GM18505 (cell line): ENCODE measurements around the gene CCP110.

Experiments
- ATAC-seq: cut with Tn5 transposase; IDR thresholded peaks from one replicate; pipeline ENCODE4 v1.9.1; 2021; ENCODE audit not compliant: unreplicated experiment
- POLR2A ChIP-seq: IDR thresholded peaks from 4 replicates; pipeline ENCODE4 v1.6.1; 2011; ENCODE audit warnings: borderline replicate concordance; ENCODE audit not compliant: insufficient read depth, insufficient read length; ENCODE audit errors: extremely low read depth

The CCP110 gene, protein sequence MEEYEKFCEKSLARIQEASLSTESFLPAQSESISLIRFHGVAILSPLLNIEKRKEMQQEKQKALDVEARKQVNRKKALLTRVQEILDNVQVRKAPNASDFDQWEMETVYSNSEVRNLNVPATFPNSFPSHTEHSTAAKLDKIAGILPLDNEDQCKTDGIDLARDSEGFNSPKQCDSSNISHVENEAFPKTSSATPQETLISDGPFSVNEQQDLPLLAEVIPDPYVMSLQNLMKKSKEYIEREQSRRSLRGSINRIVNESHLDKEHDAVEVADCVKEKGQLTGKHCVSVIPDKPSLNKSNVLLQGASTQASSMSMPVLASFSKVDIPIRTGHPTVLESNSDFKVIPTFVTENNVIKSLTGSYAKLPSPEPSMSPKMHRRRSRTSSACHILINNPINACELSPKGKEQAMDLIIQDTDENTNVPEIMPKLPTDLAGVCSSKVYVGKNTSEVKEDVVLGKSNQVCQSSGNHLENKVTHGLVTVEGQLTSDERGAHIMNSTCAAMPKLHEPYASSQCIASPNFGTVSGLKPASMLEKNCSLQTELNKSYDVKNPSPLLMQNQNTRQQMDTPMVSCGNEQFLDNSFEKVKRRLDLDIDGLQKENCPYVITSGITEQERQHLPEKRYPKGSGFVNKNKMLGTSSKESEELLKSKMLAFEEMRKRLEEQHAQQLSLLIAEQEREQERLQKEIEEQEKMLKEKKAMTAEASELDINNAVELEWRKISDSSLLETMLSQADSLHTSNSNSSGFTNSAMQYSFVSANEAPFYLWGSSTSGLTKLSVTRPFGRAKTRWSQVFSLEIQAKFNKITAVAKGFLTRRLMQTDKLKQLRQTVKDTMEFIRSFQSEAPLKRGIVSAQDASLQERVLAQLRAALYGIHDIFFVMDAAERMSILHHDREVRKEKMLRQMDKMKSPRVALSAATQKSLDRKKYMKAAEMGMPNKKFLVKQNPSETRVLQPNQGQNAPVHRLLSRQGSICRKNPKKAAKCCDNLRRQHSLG

DNA sequence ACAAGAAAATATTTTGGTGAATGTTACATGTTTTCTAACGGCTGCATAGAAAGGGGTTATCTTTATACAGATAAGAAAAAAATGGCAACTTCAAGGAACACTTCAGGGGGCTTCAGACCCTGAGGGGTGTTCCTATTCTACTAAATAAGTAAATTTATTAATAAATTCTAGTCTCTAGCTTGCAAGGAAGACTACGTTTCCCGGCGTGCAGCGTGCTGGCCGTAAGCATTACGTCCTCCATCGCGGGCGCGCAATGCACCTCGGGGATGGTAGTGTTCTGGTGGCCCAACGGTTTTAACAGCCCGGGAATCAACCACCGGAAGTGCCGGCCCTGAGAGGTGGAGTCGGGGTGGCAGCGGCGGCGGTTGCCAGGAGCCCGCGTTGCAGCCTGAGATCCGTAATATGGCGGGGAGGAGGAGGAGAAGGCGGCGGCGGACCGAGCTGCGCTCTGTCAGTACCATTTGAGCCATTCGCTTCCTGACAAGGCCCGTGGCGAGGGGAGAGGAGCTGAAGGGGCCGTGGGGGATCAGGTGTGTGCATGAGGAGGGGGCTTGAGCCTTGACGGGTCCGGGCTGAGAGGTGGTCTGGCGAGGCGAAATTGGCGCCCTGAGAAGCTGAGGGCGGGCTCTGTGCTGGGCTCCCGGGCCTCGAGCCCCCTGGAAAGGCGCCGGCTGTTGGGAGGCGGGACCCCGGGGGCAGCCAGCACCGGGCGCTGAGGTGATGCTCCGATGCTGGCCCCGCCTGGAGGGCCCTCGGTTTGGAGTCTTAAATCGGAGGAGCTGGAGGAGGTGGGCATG is at the start of gene CCP110:
Gene CCP110, plus strand, starts transcription at position 384 of the 797 bp plus-strand sequence. CDS start 3,940 bp downstream, outside the sequence.
- peak; percentile 69 for ATAC-seq
- peak; percentile 67 for TF ChIP-seq POLR2A

DNA sequence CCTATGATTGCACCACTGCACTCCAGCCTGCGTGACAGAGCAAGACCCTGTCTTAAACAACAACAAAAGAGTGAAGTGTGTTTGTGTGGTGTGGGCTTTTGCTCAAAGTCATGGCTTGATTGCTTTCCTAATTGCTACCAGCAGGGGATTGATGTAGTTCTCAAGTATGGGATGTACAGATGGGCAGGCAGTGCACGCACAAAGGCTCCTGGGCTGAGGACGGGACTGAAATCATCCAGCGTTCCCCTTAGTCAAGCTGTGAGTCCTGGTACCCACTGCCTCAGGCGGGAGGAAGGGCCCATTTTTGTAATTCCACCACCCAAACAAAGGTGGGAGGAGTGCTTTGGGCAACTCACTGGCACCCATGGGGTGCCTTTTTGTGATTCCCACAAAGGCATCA is 49.1 kb upstream of the CCP110 start:
- ATAC-seq: no peak
- TF ChIP-seq POLR2A: no peak

DNA sequence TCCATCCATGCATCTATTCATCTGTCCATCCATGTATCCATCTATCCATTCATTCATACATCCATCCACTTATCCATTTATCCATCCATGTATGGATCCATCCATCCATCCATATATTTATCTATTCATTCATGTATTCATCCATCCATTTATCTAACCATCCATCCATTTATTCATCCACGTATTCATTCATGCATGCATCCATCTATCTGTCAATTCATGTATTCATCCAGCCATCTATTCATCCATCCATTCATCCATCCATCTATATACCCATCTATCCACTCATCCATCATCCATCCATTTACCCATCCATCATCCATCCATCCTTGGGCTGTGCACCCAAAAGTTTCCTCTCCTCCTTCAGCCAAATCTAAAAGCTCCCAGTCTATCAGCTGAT is 45.2 kb upstream of the CCP110 start:
- no peak for ATAC-seq
- TF ChIP-seq POLR2A: no peak

DNA sequence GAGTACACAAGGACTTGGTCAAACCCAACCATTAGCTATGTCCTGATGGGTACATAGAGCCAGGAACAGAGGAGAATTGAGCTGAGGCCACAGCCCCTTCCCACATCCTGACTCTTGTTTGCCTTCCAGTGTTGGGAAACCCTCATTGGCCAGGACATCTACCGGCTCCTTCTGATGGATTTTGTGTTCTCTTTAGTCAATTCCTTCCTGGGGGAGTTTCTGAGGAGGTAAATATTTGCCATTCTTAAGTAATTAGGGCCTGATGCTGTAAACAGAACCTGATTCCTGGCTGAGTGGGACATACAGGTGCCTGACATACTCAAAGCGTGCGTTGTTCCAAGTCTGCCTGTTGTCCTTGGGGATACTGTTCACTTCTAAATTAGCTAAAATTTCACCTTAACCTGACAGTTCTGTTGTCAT is 44.4 kb upstream of the CCP110 start:
- no peak for ATAC-seq
- no peak for TF ChIP-seq POLR2A

DNA sequence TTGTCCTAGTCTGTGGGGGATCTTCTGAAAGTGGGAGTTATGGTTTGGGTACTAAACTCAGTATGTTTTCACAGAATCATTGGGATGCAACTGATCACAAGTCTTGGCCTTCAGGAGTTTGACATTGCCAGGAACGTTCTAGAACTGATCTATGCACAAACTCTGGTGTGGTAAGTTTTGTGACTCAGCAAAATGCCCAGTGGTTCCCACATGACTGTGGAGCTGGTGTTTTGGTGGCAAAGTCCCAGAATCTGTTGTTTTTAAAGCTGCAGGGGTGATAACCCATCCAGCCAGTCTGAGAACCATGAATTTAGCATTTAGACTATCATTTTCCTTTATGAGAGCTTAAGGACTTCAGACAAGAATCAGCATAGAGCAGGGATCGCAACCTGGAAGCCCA is 42.4 kb upstream of the CCP110 start:
- ATAC-seq: no peak
- no peak for TF ChIP-seq POLR2A

DNA sequence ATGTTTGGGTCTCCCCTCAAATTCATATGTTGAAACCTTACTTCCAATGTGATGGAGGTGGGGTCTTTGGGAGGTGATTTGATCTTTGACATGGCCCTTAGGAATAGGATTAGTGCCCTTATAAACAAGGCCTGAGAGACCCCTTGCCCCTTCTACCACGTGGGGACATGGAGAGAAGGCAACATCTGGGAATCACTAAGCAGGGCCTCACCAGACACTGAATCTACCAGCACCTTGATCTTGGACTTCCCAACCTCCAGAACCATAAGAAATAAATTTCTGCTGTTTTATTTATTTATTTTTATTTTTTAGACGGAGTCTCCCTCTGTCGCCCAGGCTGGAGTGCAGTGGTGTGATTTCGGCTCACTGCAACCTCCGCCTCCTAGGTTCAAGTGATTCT is 42.0 kb upstream of the CCP110 start:
- no peak for TF ChIP-seq POLR2A
- ATAC-seq: no peak

DNA sequence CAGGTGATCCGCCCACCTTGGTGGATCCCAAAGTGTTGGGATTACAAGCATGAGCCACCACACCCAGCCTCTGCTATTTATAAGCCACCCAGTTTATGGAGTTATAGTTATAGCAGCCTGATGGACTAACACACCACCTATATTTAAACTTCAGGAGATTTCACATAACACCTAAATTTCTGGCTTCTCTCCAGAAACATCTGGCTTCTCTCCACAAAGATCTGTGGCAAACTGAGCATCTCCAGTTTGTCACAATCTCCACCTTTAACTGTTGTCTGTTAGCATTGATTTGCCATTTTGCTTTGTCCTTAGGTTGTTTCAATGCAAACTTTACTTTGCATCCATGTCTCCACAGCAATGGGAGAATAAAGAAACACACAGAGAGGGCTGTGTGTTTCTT is 41.5 kb upstream of the CCP110 start:
- no peak for ATAC-seq
- no peak for TF ChIP-seq POLR2A

DNA sequence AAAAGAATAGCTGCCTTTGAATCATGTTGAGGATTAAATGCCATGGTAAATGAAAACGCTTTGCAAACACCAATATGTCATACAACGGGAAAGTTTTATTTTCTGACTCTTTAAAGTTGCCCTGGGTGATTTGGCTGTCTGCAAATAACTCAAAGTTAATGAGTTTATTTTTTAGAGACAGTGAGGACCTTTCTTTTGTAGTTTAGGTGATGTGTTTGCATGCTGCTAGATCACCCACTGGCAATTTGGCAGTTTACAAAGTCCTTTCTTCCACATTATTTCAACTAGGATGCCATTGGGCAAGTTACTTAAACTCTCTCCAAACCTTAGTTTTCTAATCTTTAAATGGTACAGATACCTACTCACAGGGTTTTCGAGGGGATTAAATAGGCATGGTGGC is 39.6 kb upstream of the CCP110 start:
- TF ChIP-seq POLR2A: no peak
- no peak for ATAC-seq

DNA sequence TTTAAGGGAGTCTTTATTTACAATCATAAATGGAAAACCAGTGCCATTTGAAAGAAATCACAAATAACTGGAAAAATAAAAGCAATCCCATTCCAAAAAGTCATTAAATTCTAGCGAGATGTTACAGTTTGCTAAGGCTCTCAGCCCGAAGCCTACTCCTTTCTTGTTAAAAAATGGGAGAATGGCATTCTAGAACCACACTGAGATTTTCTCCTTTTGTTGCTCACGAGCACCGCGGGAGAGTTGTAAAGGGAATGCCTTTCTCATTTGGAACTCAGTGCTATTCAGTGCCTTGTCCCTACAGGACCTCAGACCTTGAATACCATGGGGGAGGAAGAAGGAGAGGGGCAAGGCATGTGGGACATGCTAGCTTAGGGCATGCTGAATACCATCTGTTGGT is 38.1 kb upstream of the CCP110 start:
- no peak for ATAC-seq
- TF ChIP-seq POLR2A: no peak

DNA sequence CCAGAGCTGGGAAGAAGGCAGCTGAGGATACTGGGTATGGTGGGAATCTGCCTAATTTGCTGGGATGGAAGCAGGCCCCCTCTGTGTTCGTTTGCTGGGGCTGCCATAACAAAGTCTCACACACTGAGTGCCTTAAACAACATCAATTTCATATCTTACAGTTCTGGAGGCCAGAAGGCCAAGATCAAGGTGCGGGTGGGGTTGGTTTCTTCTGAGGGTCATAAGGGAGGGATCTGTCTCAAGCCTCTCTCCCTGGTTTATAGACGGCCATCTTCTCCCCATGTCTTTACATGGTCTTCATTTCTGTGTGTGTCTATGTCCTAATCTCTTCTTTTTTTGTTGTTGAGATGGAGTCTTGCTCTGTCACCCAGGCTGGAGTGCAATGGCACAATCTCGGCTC is 37.7 kb upstream of the CCP110 start:
- ATAC-seq: no peak
- no peak for TF ChIP-seq POLR2A

DNA sequence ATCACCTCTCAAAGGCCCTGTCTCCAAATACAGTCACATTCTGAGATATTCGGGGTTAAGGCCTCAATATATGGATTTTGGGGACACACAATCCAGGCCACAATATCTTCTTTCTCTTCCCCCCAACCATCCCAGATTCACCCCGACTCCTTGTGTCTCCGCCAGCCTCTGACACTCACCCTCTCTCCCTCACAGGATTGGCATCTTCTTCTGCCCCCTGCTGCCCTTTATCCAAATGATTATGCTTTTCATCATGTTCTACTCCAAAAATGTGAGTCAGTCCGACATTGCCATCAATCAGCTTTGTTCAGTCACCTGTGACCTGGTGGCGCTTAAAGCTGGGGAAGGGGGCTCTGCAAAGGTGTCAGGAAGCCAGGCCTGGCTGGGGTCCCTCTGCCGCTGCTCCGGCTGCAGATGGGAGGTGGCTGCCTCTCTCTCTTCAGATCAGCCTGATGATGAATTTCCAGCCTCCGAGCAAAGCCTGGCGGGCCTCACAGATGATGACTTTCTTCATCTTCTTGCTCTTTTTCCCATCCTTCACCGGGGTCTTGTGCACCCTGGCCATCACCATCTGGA is 36.9 kb upstream of the CCP110 start:
- ATAC-seq: no peak
- TF ChIP-seq POLR2A: no peak

DNA sequence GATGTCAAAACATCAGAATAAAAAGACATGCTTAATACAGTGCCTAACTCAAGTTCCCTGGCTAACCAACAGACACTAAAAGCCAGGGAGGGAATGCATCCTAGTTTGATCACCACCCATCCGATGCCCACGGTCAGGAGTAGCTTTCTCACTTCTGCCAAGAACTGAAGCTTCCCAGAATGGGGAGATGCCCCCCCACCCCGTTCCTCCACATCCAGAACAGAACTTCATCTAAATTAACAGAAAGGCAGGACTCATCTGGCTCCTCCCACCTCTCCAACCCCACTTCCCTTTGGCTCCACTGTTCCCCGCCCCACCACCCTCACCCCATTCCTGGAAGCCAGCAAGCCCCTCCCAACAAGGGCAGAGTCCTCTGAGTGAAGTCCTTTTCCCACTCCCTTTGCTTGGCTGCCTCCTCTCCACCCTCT is 35.5 kb upstream of the CCP110 start:
- no peak for TF ChIP-seq POLR2A
- no peak for ATAC-seq

DNA sequence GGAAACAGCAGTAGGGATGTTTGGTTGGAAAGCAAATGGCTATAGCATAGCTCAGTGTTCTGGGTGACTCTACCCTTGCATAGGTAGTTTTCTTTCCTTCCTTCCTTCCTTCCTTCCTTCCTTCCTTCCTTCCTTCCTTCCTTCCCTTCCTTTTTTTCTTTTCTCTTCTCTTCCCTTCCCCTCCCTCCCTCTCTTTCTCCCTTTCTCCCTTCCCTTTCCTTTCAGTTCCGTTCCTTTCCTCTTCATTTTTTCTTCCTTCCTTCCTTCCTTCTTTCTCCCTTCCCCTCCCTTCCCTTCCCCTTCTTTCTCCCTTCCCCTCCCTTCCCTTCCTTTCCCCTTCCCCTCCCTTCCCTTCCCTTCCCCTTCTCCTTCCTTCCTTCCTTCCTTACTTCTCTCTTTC is 33.1 kb upstream of the CCP110 start:
- no peak for TF ChIP-seq POLR2A
- ATAC-seq: no peak

DNA sequence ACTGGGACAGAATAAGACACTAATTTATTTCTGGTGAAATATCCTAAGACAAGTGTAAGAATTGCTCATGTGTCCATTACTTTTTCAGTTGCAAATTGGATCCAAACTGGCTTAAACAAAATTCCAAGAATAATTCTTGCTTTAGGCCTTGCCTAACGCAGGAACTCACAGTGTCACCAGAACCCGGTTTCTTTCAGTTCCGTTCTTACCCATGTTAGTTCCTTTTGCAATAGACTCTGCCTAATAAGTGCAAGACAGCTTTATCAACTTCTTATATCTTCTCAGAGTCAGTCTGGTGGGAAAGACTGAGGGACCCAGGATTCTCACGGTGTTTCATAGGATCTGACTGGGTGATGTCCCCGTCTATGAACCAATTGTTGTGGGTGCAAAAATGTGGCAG is 26.6 kb upstream of the CCP110 start:
- ATAC-seq: no peak
- no peak for TF ChIP-seq POLR2A
